Body of pancreas (tissue), 4 donors: ENCODE results near the gene JMJD7.

Experiments
- CTCF ChIP-seq, 7 experiments: fragments of 450-650 bp in 4 of 7; fragments of 200-600 bp in 3 of 7; sonication (generic) in 3 of 7; IDR thresholded peaks; one replicate each; pipeline ENCODE4 v1.5.1; 2016 to 2019; ENCODE audit warnings: antibody characterized with exemption in 7 of 7
- POLR2A ChIP-seq, 3 donors: fragments of 450-650 bp; IDR thresholded peaks; one replicate each; pipeline ENCODE4 v1.6.1; 2016; ENCODE audit warnings: antibody characterized with exemption in 3 of 3, mild to moderate bottlenecking in 2 of 3

- no peak for TF ChIP-seq CTCF (IDR thresholded peaks at IDR 0.05)
- TF ChIP-seq POLR2A (IDR thresholded peaks at IDR 0.05) = no peak
Observed at GRCh38 chr15:41797201-41797944, 30.5 kb upstream of the JMJD7 start.
